Measurements from ENCODE around the gene KRTAP2-3.
"Not testable (repeated sequence)": the region's sequence is repeated elsewhere in the genome, so short reads cannot be mapped to it uniquely, and the experiment has no call there.

KRTAP2-3 gene

GRCh38 chr17:41037853-41038350 is 22.0 kb downstream of the KRTAP2-3 start:
- DNase-seq (ENCODE audit: low spot score): no peak
- no peak for FAIRE-seq

DNA sequence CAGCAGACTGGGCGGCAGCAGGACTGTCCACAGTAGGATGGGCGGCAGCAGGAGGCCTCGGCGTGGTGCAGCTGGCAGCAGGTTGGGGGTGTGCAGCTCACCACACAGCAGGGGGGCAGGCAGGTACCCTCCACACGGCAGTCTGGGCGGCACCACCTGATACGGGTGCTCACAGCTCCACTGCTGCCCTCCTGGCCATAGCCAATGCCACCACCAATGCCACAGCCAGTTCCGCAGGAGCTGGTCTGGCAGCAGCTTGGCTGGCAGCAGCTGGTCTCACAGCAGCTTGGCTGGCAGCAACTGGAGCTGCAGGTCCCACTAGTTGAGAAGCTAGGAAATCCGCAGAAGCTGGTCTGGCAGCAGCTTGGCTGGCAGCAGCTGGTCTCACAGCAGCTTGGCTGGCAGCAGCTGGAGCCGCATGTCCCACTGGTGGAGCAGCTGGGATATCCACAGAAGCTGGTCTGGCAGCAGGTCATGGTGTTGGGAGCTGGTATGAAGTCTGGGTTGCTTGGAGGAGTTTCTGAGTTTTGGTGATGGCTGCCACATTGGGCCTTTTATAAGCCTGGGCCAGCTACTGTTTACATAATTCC is 25.5 kb downstream of the KRTAP2-3 start, which contains the start of gene KRTAP1-3:
Gene KRTAP1-3 (minus strand): TSS at position 529 of the 590 bp plus-strand sequence. CDS start 53 bp downstream, at position 476.
- FAIRE-seq; DNase-seq (ENCODE audit: low spot score): not testable (repeated sequence)

- FAIRE-seq (no peak), DNase-seq (ENCODE audit: low spot score) (no peak)
Observed at GRCh38 chr17:41029633-41030245, 30.2 kb downstream of the KRTAP2-3 start, which contains the start of gene KRTAP1-4. KRTAP1-4 (minus strand) TSS chr17:41030195; CDS start chr17:41030078, 117 bp downstream.

DNA sequence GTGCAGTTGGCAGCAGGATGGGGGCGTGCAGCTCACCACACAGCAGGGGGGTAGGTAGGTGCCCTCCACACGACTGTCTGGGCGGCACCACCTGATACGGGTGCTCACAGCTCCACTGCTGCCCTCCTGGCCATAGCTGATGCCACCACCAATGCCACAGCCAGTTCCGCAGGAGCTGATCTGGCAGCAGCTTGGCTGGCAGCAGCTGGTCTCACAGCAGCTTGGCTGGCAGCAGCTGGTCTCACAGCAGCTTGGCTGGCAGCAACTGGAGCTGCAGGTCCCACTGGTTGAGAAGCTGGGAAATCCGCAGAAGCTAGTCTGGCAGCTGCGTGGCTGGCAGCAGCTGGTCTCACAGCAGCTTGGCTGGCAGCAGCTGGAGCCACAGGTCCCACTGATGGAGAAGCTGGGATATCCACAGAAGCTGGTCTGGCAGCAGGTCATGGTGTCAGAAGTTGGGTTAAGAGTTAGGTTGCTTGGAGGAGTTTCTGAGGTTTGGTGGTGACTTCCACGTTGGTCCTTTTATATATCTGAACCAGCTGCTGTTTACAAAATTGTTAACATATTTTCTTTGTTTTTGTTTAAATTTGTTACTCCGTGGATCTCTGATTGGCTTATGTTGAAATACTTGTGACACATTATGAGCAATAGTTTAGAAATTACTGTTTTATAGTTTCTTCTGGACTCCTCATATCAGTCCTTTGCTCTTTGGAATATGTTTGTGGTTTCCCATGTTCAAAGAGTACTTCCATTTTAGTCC is 33.0 kb downstream of the KRTAP2-3 start, which contains the start of gene KRTAP1-5:
Gene KRTAP1-5 (minus strand): TSS at position 494 of the 757 bp plus-strand sequence. CDS start 53 bp downstream, at position 441.
- no peak for FAIRE-seq
- no peak for DNase-seq (ENCODE audit: low spot score)

DNA sequence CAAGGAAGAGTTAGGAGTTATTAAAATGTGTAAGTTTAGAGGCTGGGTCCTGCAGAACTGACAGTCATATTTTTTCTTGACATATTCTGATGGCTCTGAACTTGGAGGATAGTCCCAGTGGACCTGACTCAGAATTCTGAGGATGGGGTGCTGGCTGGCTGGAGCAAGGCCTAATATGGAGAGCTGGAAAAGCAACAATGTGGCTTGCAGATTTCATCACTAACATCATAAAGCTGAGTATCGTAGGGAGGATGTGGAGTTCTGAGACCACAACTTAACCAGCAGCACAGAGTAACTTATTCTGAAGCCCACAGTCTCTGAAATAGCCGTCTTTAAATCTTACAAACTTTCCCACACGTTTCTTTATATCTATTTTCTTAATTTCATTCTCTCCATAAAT is 35.2 kb downstream of the KRTAP2-3 start:
- no peak for FAIRE-seq
- no peak for DNase-seq (ENCODE audit: low spot score)

DNA sequence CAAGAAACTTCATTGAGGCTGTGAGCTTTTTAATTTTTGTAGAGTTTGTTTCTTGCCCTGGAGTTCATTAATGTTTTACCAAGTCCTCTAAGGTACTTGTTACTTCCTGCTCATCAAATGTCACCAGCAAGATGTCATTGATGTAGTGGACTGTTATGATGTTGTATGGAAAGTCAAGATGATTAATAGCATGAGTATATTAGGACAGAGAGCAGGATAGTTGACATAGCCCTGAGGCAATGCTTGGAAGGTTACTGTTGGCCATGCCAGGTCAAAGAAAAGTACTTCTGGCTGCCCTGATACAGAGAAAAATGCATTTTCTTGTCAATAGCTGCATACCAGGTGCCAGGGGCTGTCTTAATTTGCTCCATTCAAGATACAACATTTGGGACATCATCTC is 39.6 kb downstream of the KRTAP2-3 start:
- FAIRE-seq (no peak), DNase-seq (ENCODE audit: low spot score) (no peak)

DNA sequence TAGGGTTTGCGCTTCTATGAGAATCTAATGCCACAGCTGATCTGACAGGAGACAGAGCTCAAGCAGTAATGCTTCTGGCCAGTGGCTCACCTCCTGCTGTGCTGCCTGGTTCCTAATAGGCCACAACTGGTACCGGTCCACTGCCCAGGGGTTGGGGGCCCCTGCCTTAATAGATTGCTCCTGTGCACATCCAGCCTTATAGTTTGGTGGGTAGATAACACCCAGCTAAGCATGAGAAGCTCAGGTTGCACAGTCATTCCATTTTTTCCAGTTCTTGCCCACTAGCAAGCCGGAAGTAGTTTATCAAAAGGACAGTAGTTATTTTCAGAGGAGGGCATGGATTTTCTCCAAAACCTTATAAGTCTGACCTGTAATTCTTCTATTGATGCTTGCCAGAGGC is 40.5 kb downstream of the KRTAP2-3 start:
- DNase-seq (ENCODE audit: low spot score) (no peak), FAIRE-seq (no peak)

GRCh38 chr17:41018541-41018940 is 41.4 kb downstream of the KRTAP2-3 start:
- FAIRE-seq: no peak

DNA sequence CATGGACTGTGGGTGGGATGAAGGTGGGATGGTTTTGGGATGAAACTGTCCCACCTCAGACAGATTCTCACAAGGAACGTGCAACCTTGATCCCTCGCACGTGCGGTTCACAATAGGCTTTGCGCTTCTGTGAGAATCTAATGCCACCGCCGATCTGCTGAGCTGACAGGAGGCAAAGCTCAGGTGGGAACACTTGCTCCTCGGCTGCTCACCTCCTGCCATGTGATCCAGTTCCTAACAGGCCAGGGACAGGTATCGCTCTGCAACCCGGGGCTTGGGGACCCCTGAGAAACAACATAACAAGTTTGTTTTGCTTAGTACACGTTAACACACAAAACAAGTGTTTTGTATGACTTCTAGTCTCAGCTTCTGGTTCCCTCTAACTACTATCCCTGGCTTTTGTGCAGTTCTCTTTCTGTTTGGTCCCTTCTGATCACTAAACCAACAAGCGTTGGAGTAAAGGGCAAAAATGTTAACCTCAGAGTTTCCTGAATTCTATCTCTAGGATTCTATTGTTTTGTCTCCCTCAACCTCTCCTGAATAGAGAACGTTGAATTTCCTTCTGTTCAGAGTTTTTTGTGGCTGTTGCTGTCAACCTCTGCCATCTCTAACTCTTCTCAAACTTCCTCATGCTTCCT is 43.2 kb downstream of the KRTAP2-3 start:
- no peak for FAIRE-seq

More at GRCh38 chr17:41018541-41018940, 41.4 kb downstream of the KRTAP2-3 start:
- DNase-seq (ENCODE audit: low spot score): no peak

DNA sequence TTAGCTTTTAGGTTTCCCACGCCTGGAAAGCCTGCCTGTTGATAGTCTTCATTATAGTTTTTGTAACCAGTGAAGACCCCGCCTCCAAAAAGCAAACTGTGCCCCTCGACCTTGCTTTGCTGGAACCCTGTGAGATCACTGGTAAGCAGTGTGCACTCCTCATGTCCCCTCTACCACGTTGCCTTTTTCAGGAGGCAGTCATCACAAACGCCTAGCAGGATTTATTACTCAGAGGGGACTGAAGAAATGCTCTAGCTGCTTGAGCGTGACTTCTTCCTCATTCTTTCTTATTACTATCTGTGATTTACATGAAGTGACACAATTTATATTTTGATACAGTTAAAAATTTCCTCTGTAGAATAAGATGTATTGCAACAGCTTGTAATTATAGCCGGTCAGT is 44.5 kb downstream of the KRTAP2-3 start:
- DNase-seq (ENCODE audit: low spot score): no peak
- no peak for FAIRE-seq

More for the DNA sequence above, 43.2 kb downstream of the KRTAP2-3 start:
- DNase-seq (ENCODE audit: low spot score): no peak

DNA sequence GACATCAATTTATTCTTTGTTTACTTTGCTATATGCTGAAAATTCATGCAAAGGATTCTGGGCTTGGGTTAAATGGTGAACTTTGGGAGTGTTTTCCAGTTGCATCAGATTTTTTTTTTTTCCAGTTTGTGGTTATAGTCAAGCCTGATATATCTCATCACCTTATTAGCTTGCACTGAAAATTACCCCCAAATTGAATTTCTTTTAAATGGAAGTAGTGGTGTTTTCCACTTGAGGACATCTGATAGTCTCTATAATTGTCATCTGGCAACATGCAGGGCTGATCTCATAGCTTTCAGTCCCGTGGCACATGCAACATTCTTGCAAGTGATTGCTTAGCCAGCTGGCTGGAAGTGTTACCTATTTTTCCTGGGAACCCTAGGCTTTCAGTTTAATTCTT is 46.3 kb downstream of the KRTAP2-3 start:
- no peak for DNase-seq (ENCODE audit: low spot score)
- no peak for FAIRE-seq

- no peak for DNase-seq (ENCODE audit: low spot score)
- no peak for FAIRE-seq
Observed at GRCh38 chr17:41013181-41013580, 46.7 kb downstream of the KRTAP2-3 start.

GRCh38 chr17:41012326-41013120 is 47.4 kb downstream of the KRTAP2-3 start:
- DNase-seq (ENCODE audit: low spot score) (no peak), FAIRE-seq (no peak)

- DNase-seq (ENCODE audit: low spot score) (no peak), FAIRE-seq (no peak)
Observed at GRCh38 chr17:41010441-41010840, 49.5 kb downstream of the KRTAP2-3 start.

- FAIRE-seq: no peak
- no peak for DNase-seq (ENCODE audit: low spot score)
Observed at GRCh38 chr17:41009936-41010335, 50.0 kb downstream of the KRTAP2-3 start.

- no peak for FAIRE-seq
- DNase-seq (ENCODE audit: low spot score): no peak
Observed at GRCh38 chr17:41009301-41009760, 50.6 kb downstream of the KRTAP2-3 start.
